Measurements from ENCODE around the gene HSDL1. TPM values are rescaled to one million over a fixed set of nuclear protein-coding genes. Genes with fewer than 3 reads are reported as not detected.

The HSDL1 gene
- total RNA-seq, 3 donors from 2014 or later (not counting 1 experiment from before 2014, with no cell fraction given), result 11.2 to 15.3 (median 13.5) TPM

- 99% methylated on average over 4 of the region's 4 CpGs for WGBS (ENCODE audit: insufficient coverage)
- H3K4me1 ChIP-seq (ENCODE audit: control insufficient read depth, insufficient read depth, low read length), result peaks cover 3% of the 10 kb centered on the region
- Mint-ChIP-seq H3K4me1 (peaks cover 6 to 10% of the 10 kb centered on the region in 2 donors), H3K36me3 (peaks cover 43% of the 10 kb centered on the region), H3K27me3 (ENCODE audit: low read depth in 2 of 2) (no peaks in the 10 kb centered on the region), H3K4me3 (no peak overlapping the region), H3K27ac (no peak overlapping the region), H3K9me3 (no peaks in the 10 kb centered on the region)
- intact Hi-C loops (cut with micrococcal nuclease), result no loop called here
- H3K36me3 ChIP-seq (ENCODE audit: control insufficient read depth, insufficient read depth, low read length), result peaks cover 81% of the 10 kb centered on the region
- H3K4me3 ChIP-seq (ENCODE audit: low read length), result no peak overlapping the region
- no peaks in the 10 kb centered on the region for H3K9me3 ChIP-seq (ENCODE audit: control insufficient read depth, insufficient read depth, low read length)
- no peak for TF ChIP-seq CTCF (IDR thresholded peaks at IDR 0.05)
- DNase-seq (no peak), ATAC-seq (no peak)
- no peaks in the 10 kb centered on the region for H3K27me3 ChIP-seq (ENCODE audit: control insufficient read depth, insufficient read depth, low read length)
- no peak overlapping the region for H3K27ac ChIP-seq (ENCODE audit: low read length)
These were observed 51.1 kb downstream of the HSDL1 start for GRCh38 chr16:84093879-84094270.

DNA sequence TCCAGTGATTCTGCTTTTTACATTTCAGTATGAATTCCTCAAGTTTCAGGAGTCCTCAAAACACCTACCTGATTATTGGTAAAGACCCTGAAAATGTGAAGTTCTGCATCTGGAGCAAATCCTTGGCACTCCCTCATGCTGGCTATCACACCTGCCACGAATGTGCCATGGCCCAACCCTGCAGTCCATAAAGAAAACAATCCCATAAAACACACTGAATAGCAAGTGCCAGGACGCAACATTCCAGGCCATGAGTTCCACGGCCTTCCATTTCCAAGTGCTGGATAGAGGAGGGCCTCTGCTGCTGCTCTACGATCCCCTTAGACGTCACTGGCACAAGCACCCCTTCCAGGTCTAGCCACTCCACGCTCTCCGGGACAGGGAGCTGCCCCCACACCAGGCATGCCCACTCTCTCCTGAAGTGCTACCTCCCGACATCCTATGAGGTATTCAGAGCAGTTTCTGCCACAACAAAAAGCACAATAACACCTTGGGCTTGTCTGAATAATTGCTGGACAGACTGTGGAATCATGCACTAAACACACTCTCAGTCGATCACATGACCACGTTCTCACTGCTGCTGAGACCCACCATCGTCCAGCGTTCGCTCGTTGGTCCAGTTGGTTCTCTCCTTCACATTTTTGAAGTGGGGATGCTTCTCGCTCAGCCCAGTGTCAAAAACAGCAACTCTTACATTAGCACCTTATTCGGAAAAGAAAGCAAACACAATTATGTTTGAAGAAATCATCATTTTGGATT, 51.7 kb downstream of the HSDL1 start:
- ATAC-seq, result no peak
- H3K9me3 ChIP-seq (ENCODE audit: control insufficient read depth, insufficient read depth, low read length), result no peaks in the 10 kb centered on the region
- 97% methylated on average over 16 of the region's 16 CpGs for WGBS (ENCODE audit: insufficient coverage)
- no peak overlapping the region for H3K4me3 Mint-ChIP-seq
- no peak overlapping the region for H3K4me3 ChIP-seq (ENCODE audit: low read length)
- H3K9me3 Mint-ChIP-seq, result no peaks in the 10 kb centered on the region
- peaks cover 45% of the 10 kb centered on the region for H3K36me3 Mint-ChIP-seq
- no peak for TF ChIP-seq CTCF (IDR thresholded peaks at IDR 0.05)
- peaks cover 12 to 16% of the 10 kb centered on the region in 2 donors for H3K4me1 Mint-ChIP-seq
- H3K27me3 ChIP-seq (ENCODE audit: control insufficient read depth, insufficient read depth, low read length), result no peaks in the 10 kb centered on the region
- H3K36me3 ChIP-seq (ENCODE audit: control insufficient read depth, insufficient read depth, low read length), result peaks cover 77% of the 10 kb centered on the region
- no peak overlapping the region for H3K27ac ChIP-seq (ENCODE audit: low read length)
- intact Hi-C loops (cut with micrococcal nuclease), result no loop called here
- DNase-seq, result no peak
- peaks cover 9% of the 10 kb centered on the region for H3K4me1 ChIP-seq (ENCODE audit: control insufficient read depth, insufficient read depth, low read length)
- no peaks in the 10 kb centered on the region for H3K27me3 Mint-ChIP-seq (ENCODE audit: low read depth in 2 of 2)
- H3K27ac Mint-ChIP-seq, result no peak overlapping the region

DNA sequence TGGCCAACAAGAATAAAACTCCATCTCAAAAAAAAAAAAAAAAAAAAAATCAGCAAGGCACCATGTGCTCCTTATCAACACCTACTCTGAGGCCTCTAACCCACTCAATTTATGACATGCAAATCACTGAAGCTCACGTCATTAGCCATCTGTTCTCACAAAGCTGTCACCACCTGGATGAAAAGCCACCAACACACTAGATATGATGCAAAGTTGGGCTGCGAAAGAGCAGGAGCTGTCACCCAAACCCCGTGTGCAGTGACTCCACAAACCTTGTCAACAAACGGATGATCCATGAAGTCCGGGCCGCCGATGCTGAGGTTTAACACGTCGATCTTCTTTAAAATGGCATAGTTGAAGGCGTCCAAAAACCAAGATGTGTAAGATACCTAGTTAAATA, 53.5 kb downstream of the HSDL1 start:
- Mint-ChIP-seq H3K36me3 (peaks cover 45% of the 10 kb centered on the region), H3K27ac (no peak overlapping the region), H3K27me3 (ENCODE audit: low read depth in 2 of 2) (no peaks in the 10 kb centered on the region), H3K4me1 (peaks cover 17 to 24% of the 10 kb centered on the region in 2 donors), H3K4me3 (no peak overlapping the region), H3K9me3 (no peaks in the 10 kb centered on the region)
- Histone ChIP-seq H3K9me3 (ENCODE audit: control insufficient read depth, insufficient read depth, low read length) (no peaks in the 10 kb centered on the region), H3K27ac (ENCODE audit: low read length) (no peak overlapping the region), H3K27me3 (ENCODE audit: control insufficient read depth, insufficient read depth, low read length) (no peaks in the 10 kb centered on the region), H3K36me3 (ENCODE audit: control insufficient read depth, insufficient read depth, low read length) (peaks cover 72% of the 10 kb centered on the region), H3K4me1 (ENCODE audit: control insufficient read depth, insufficient read depth, low read length) (peaks cover 15% of the 10 kb centered on the region), H3K4me3 (ENCODE audit: low read length) (no peak overlapping the region)
- WGBS (ENCODE audit: insufficient coverage), result 90% methylated on average over 9 of the region's 10 CpGs
- TF ChIP-seq CTCF (IDR thresholded peaks at IDR 0.05), result no peak
- intact Hi-C loops (cut with micrococcal nuclease), result no loop called here
- DNase-seq (no peak), ATAC-seq (no peak)

GRCh38 chr16:84090211-84090610, 54.8 kb downstream of the HSDL1 start:
- H3K27me3 ChIP-seq (ENCODE audit: control insufficient read depth, insufficient read depth, low read length), result no peaks in the 10 kb centered on the region
- intact Hi-C loops (cut with micrococcal nuclease), result no loop called here
- Mint-ChIP-seq H3K4me3 (no peak overlapping the region), H3K27ac (no peak overlapping the region), H3K27me3 (ENCODE audit: low read depth in 2 of 2) (no peaks in the 10 kb centered on the region), H3K4me1 (peaks cover 21 to 31% of the 10 kb centered on the region in 2 donors), H3K9me3 (no peaks in the 10 kb centered on the region), H3K36me3 (peaks cover 45% of the 10 kb centered on the region)
- H3K27ac ChIP-seq (ENCODE audit: low read length), result no peak overlapping the region
- 94% methylated on average over 7 of the region's 9 CpGs for WGBS (ENCODE audit: insufficient coverage)
- TF ChIP-seq CTCF (IDR thresholded peaks at IDR 0.05), result no peak
- H3K4me3 ChIP-seq (ENCODE audit: low read length), result no peak overlapping the region
- H3K36me3 ChIP-seq (ENCODE audit: control insufficient read depth, insufficient read depth, low read length), result peaks cover 67% of the 10 kb centered on the region
- no peak for DNase-seq
- H3K4me1 ChIP-seq (ENCODE audit: control insufficient read depth, insufficient read depth, low read length), result peaks cover 22% of the 10 kb centered on the region
- H3K9me3 ChIP-seq (ENCODE audit: control insufficient read depth, insufficient read depth, low read length), result no peaks in the 10 kb centered on the region
- ATAC-seq, result no peak

All from natural killer cell (primary cell).